ENCODE data around the gene DPH1. TPM values are rescaled to one million over a fixed set of nuclear protein-coding genes. Genes with fewer than 3 reads are reported as not detected.

DPH1 gene
- total RNA-seq, 1 experiment from 2014 or later = 45.2 TPM

GRCh38 chr17:2061441-2061958 lies 31.5 kb downstream of the DPH1 start:
- DNase-seq (ENCODE audit: low read depth) = no peak

- peak; percentile 61 for DNase-seq (ENCODE audit: low read depth)
Observed at GRCh38 chr17:2062571-2063183, 32.7 kb downstream of the DPH1 start.

GRCh38 chr17:2063261-2064146 lies 33.6 kb downstream of the DPH1 start:
- peak; percentile 19 for DNase-seq (ENCODE audit: low read depth)

GRCh38 chr17:2064147-2064489 lies 34.2 kb downstream of the DPH1 start:
- DNase-seq (ENCODE audit: low read depth) = no peak

GRCh38 chr17:2064520-2064971 lies 34.6 kb downstream of the DPH1 start:
- peak; percentile 12 for DNase-seq (ENCODE audit: low read depth)

- peak; percentile 83 for DNase-seq (ENCODE audit: low read depth)
Observed at GRCh38 chr17:2064980-2065785, 35.2 kb downstream of the DPH1 start.

- no peak for DNase-seq (ENCODE audit: low read depth)
Observed at GRCh38 chr17:2065949-2066400, 36.0 kb downstream of the DPH1 start.

GRCh38 chr17:2067048-2067561 lies 37.2 kb downstream of the DPH1 start:
- no peak for DNase-seq (ENCODE audit: low read depth)

- DNase-seq (ENCODE audit: low read depth) = peak; percentile 92
Observed at GRCh38 chr17:2067608-2068024, 37.7 kb downstream of the DPH1 start.

- DNase-seq (ENCODE audit: low read depth) = peak; percentile 81
Observed at GRCh38 chr17:2068031-2068518, 38.1 kb downstream of the DPH1 start.

GRCh38 chr17:2068519-2069051 lies 38.6 kb downstream of the DPH1 start:
- peak; percentile 96 for DNase-seq (ENCODE audit: low read depth)

GRCh38 chr17:2070241-2071023 lies 40.5 kb downstream of the DPH1 start:
- DNase-seq (ENCODE audit: low read depth) = no peak

GRCh38 chr17:2071024-2071385 lies 41.1 kb downstream of the DPH1 start:
- DNase-seq (ENCODE audit: low read depth) = no peak

- peak; percentile 73 for DNase-seq (ENCODE audit: low read depth)
Observed at GRCh38 chr17:2071455-2072281, 41.7 kb downstream of the DPH1 start.

GRCh38 chr17:2074919-2075318 lies 45.0 kb downstream of the DPH1 start:
- DNase-seq (ENCODE audit: low read depth) = no peak

- peak; percentile 80 for DNase-seq (ENCODE audit: low read depth)
Observed at GRCh38 chr17:2075336-2076086, 45.6 kb downstream of the DPH1 start.

- peak; percentile 62 for DNase-seq (ENCODE audit: low read depth)
Observed at GRCh38 chr17:2076087-2076984, 46.4 kb downstream of the DPH1 start.

GRCh38 chr17:2077040-2077439 lies 47.1 kb downstream of the DPH1 start:
- DNase-seq (ENCODE audit: low read depth) = no peak

All from Daoy (cell line).